ENCODE data around the gene CLNK. TPM values are rescaled to one million over a fixed set of nuclear protein-coding genes. Genes with fewer than 3 reads are reported as not detected.

CLNK gene
- total and polyA plus RNA-seq, 8 donors, result 0.08 to 2.7 (median 0.72) TPM; not detected in 4

DNA sequence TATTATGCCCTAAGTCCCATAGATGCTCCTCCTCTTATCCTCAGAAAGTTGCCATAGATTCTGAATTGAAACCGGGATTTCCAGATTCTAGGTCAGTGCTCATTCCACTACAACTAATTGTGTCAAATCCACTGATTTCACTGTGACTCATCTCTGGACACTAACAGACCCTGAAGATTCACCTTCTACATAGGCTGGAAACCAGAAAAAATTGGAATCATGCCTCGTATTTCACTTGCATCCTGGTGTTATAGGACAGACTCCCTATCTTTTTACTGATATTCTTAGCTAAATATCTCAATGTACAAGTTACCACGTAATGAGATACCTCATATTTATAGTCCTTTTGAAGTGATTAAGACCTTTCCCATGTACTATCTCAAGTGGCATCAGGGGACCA is 36.7 kb downstream of the CLNK start:
- no peak overlapping the region for H3K4me3 ChIP-seq
- intact Hi-C loops (cut with DNase I; ENCODE audit: low total_unique reads), result no loop called here
- H3K27me3 ChIP-seq, result no peaks in the 10 kb centered on the region
- no peaks in the 10 kb centered on the region for H3K9me3 ChIP-seq
- TF ChIP-seq, protein P1, sequence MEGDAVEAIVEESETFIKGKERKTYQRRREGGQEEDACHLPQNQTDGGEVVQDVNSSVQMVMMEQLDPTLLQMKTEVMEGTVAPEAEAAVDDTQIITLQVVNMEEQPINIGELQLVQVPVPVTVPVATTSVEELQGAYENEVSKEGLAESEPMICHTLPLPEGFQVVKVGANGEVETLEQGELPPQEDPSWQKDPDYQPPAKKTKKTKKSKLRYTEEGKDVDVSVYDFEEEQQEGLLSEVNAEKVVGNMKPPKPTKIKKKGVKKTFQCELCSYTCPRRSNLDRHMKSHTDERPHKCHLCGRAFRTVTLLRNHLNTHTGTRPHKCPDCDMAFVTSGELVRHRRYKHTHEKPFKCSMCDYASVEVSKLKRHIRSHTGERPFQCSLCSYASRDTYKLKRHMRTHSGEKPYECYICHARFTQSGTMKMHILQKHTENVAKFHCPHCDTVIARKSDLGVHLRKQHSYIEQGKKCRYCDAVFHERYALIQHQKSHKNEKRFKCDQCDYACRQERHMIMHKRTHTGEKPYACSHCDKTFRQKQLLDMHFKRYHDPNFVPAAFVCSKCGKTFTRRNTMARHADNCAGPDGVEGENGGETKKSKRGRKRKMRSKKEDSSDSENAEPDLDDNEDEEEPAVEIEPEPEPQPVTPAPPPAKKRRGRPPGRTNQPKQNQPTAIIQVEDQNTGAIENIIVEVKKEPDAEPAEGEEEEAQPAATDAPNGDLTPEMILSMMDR (IDR thresholded peaks at IDR 0.05), result no peak
- TF ChIP-seq POLR2A (IDR thresholded peaks at IDR 0.05), result no peak
- no peak for TF ChIP-seq EP300 (IDR thresholded peaks at IDR 0.05)
- TF ChIP-seq POLR2AphosphoS5 (IDR thresholded peaks at IDR 0.05), result no peak
- H3K4me1 ChIP-seq, result no peaks in the 10 kb centered on the region
- no peak overlapping the region for H3K27ac ChIP-seq
- no peaks in the 10 kb centered on the region for H3K36me3 ChIP-seq
- WGBS, 5 donors, result 70 to 80% (median 80%) methylated on average over 3 of the region's 3 CpGs
- DNase-seq, result no peak

DNA sequence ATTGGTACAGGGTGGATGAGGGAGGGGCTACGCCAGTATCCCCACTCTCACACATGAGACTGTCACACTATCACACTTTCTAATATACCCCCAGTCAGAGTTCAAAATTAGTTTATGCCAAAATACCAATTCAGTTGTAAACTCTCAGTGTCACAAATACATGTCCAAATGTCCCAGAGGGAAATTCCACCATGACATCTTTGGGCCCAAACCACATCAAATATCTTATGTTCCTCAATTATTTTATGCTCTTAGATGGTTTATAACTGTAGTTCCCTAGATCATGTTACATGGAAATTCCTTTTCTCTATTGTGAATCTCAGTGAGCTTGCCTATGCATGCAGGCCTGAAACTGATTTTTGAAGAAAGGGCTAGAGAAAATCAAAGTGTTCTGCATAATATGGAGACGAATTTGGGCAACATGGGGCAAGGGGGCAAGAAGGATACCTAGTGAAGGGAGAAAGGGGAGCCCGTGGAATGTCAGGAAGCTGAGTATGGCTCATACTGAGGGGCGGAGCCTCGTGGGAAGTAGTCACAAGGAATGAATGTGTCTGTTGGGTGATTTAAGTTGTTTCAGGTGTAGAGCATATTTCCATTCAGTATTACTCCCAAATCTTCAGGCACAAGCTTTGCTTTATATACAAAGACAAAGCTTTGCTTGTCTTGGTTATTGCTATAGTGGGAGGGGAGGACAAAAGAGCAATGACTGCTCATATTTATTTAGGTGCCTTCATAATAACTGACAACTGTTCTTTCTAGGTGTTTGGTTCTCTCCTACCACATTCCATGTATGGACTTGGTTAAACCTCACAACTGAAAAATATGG is 40.8 kb downstream of the CLNK start:
- Histone ChIP-seq H3K9me3 (peaks cover 0 to 3% (median 0%) of the 10 kb centered on the region in 4 donors), H3K27ac (no peak overlapping the region), H3K27me3 (no peaks in the 10 kb centered on the region), H3K36me3 (no peaks in the 10 kb centered on the region), H3K4me3 (no peak overlapping the region), H3K4me1 (no peaks in the 10 kb centered on the region)
- 70 to 81% (median 79%) methylated on average over 5 of the region's 5 CpGs for WGBS, 5 donors
- DNase-seq, result no peak
- TF ChIP-seq, protein P1 (IDR thresholded peaks at IDR 0.05), result no peak
- TF ChIP-seq POLR2AphosphoS5 (IDR thresholded peaks at IDR 0.05), result no peak
- no peak for TF ChIP-seq EP300 (IDR thresholded peaks at IDR 0.05)
- TF ChIP-seq POLR2A (IDR thresholded peaks at IDR 0.05), result no peak
- intact Hi-C loops (cut with DNase I; ENCODE audit: low total_unique reads), result no loop called here

DNA sequence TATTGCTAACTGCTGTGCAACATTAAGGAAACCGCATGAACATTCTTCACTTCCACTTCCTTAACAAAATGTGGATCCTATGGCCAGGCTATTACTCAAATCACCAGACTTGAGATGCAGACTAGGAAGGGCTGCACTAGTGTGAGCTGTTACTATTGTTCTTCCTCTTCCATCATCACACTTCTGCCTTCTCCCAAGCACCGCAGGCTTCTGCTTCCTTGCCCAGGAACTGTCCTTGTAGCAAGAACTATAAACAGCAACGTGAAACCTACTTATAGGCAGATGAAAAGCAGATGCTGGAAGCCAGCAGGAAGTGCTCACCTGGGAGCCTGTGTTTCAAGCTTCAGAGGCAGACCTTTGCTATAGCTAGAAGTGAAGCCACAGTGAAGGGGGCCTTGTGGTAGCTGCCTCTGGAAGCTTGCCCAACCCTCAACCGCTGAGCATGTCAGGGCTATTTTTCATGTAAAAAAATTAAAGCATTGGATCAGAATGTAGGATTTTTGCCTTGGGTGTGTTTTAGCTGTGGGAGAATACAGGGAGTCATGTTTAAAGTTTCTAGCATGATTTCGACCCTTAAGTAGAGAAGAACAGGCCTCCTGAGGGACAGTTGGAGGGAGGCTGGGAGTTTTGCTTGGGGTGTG is 43.9 kb downstream of the CLNK start:
- Histone ChIP-seq H3K9me3 (peaks cover 0 to 3% (median 0%) of the 10 kb centered on the region in 4 donors), H3K27me3 (no peaks in the 10 kb centered on the region), H3K27ac (no peak overlapping the region), H3K36me3 (no peaks in the 10 kb centered on the region), H3K4me3 (no peak overlapping the region), H3K4me1 (no peaks in the 10 kb centered on the region)
- TF ChIP-seq EP300 (IDR thresholded peaks at IDR 0.05), result no peak
- no peak for TF ChIP-seq POLR2A (IDR thresholded peaks at IDR 0.05)
- TF ChIP-seq, protein P1 (IDR thresholded peaks at IDR 0.05), result no peak
- TF ChIP-seq POLR2AphosphoS5 (IDR thresholded peaks at IDR 0.05), result no peak
- peak in 1 of 2 donors; percentile 34 for DNase-seq
- 46 to 76% (median 66%) methylated on average over 5 of the region's 5 CpGs for WGBS, 5 donors
- intact Hi-C loops (cut with DNase I; ENCODE audit: low total_unique reads), result no loop called here

DNA sequence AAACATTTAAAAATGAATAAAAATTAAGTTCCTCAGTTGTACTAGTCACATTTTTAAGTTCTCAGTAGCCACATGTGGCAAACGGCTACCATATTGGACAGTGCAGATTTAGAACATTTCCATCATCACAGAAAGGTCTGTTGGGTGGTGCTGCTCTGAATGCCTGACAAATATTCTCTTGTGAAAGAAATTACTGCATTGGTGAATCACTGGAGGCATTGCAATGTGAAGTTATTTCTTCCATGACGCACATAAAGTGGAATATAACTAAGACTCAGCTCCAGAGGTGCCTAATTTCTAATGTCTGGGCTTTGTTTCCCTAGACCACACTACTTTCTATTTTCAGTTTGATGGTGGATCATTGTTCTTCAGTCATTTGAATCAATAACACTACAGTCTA is 44.9 kb downstream of the CLNK start:
- no peaks in the 10 kb centered on the region for H3K4me1 ChIP-seq
- 85 to 95% (median 90%) methylated on average over 2 of the region's 2 CpGs for WGBS, 5 donors
- intact Hi-C loops (cut with DNase I; ENCODE audit: low total_unique reads), result no loop called here
- DNase-seq, result no peak
- H3K9me3 ChIP-seq, result peaks cover 0 to 3% (median 0%) of the 10 kb centered on the region in 4 donors
- H3K27me3 ChIP-seq, result no peaks in the 10 kb centered on the region
- no peak overlapping the region for H3K4me3 ChIP-seq
- no peak overlapping the region for H3K27ac ChIP-seq
- TF ChIP-seq, protein P1 (IDR thresholded peaks at IDR 0.05), result no peak
- no peak for TF ChIP-seq EP300 (IDR thresholded peaks at IDR 0.05)
- no peak for TF ChIP-seq POLR2AphosphoS5 (IDR thresholded peaks at IDR 0.05)
- TF ChIP-seq POLR2A (IDR thresholded peaks at IDR 0.05), result no peak
- H3K36me3 ChIP-seq, result no peaks in the 10 kb centered on the region
